GM21381 (cell line): Measurements from ENCODE around the gene TRAF3IP3.

Experiments used
- ATAC-seq: cut with Tn5 transposase; IDR thresholded peaks from one replicate; pipeline ENCODE4 v1.9.1; 2021; ENCODE audit warnings: mild to moderate bottlenecking, moderate library complexity; ENCODE audit not compliant: unreplicated experiment

TRAF3IP3 gene, protein sequence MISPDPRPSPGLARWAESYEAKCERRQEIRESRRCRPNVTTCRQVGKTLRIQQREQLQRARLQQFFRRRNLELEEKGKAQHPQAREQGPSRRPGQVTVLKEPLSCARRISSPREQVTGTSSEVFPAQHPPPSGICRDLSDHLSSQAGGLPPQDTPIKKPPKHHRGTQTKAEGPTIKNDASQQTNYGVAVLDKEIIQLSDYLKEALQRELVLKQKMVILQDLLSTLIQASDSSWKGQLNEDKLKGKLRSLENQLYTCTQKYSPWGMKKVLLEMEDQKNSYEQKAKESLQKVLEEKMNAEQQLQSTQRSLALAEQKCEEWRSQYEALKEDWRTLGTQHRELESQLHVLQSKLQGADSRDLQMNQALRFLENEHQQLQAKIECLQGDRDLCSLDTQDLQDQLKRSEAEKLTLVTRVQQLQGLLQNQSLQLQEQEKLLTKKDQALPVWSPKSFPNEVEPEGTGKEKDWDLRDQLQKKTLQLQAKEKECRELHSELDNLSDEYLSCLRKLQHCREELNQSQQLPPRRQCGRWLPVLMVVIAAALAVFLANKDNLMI

GRCh38 chr1:209755926-209756614 lies at the start of gene TRAF3IP3:
Gene TRAF3IP3, plus strand, starts transcription at chr1:209756053. Its CDS starts 3,987 bp downstream, at chr1:209760040.
- peak; percentile 76 for ATAC-seq

DNA sequence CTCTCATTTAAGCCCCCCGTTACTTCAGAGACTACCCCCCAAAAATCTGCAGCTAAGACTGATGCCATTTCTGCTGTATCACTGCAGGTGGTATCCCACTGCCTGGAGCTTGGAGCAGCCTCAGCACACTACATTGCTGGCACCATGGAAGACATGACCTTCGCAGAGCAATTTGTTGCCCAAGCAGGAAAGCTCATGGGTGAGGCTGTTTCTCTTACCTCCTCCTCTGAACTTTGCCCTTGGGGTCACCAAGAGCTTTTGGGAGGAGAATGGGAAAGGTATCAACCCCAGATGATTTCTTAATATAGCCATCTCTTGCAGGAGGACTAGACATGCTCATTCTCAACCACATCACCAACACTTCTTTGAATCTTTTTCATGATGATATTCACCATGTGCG lies 49.2 kb upstream of the TRAF3IP3 start:
- ATAC-seq = no peak

DNA sequence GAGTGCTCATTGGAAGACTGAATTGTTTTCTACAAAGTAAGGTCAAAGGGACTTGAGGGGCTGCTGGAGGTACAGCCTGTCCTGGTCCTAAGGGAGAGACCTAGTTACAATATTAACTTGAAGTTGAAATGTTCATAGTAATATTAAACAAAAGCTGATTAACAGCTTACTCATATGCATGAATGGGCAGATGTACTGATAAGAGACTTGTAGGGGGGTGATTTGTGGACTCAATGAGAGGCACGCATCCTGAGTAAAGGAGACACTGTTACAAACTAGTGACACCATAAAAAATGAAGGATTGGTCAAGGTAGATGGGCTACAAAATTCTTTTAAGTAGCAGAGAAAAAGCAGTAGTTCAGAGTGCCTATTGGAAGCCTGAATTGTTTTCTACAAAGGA lies 48.5 kb upstream of the TRAF3IP3 start:
- no peak for ATAC-seq

DNA sequence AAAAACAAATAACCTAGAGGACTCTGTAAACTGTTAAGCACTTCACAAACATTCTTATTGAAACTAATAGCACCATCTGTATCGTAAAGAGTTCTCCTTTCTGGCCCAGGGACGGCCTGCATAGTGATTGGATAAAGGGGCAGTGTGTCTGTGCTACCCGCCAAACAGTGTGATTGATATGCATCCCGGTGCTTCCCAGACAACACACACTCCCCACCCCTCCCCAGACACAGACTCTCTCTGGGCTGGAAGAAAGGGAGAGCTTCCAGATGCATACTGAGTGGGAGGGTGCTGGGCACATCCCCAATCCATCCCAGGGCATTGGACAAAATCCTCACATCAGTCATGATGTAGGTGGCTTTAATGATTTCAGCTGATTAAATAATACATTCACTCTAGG lies 47.6 kb upstream of the TRAF3IP3 start:
- ATAC-seq = no peak

GRCh38 chr1:209710093-209710492 lies 45.8 kb upstream of the TRAF3IP3 start:
- ATAC-seq = no peak

DNA sequence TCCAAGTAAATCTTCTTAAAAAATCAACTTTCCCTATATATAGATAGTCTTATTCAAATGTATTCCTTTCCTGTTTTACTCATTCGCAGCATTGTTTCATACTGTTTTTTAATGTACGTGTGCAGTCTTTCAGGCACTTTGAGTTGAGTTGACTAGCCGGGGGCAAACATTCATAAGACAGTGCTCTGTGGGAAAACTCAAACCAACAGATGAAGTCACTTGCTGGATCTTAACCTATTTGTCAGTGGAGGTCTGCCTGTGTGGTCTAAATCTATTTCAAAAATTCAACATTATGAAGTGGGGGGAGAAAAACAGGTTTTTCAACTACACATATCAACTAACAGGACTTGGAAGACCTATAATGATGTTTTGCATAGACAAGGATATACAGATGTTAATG lies 45.0 kb upstream of the TRAF3IP3 start:
- ATAC-seq = no peak

DNA sequence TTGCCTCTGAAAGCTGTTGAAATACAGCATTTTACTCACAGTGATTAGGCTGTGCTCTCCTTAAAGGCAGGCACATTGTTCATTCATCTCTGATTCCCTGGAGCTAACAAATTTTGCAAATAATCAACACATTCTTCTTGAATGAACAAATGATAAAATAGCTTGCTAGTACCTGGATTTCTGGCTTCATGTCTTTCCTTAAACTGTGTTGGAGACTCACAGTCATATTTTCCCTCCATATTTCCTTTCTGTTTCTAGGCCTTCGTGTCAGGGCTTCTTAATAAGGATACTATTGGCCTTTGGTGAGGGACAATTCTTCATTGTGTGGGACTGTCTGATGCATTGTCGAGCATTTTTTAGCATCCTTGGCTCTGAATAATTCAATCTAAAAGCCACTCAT lies 41.5 kb upstream of the TRAF3IP3 start:
- no peak for ATAC-seq

DNA sequence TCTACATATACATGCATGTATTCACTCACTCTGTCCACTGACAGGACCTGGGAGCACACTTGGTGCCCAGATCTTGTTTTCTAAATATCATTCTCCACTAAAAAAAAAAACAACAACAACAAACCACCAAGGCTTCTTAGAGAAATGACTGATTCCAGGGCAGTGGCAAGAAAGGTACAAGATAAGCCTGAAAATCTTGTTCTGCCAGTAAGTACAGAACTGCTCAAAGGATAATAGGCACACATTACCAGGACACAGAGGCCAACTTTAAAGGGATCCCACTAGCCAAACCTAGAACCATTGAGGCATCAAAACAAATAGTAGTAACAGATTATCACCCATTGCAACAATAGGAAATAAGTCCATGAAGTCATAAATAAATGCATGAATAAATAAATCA lies 40.5 kb upstream of the TRAF3IP3 start:
- no peak for ATAC-seq

- ATAC-seq = no peak
Measured at GRCh38 chr1:209717818-209718217, 38.0 kb upstream of the TRAF3IP3 start.

DNA sequence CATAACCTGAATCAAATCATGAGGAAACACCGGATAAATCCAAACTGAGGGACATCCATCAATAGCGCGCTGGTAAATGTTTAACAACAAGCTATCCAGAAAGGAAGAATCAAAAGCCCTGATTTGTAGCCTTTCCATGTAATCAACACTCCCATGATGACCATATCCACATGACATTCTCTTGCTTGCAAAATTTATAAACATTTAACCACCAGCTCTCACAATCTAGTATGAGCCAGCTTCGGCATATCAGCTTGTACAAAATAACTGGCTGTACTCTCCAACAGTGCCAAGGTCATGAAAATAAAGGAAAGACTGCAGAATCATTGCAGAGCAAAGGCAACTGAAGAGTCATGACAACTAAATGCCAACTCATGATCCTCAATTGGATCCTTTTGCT lies 35.5 kb upstream of the TRAF3IP3 start:
- no peak for ATAC-seq

DNA sequence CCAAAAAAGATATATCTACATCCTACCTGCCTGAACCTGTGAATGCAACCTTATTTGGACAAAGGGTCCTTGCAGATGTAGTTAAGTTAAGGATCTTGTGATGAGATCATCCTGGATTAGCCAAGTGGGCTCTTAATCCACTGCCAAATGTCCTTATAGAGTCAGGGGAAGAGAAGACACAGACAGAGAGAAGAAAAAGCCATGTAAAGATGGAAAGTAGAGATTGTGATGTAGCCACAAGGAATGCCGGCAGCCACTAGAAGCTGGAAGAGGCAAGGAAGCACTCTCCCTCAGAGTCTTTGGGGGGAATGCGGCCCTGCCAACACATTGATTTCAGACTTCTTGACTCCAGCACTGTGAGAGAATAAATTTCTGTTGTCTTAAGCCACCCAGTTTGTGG lies 35.0 kb upstream of the TRAF3IP3 start:
- ATAC-seq = no peak

GRCh38 chr1:209721323-209721722 lies 34.5 kb upstream of the TRAF3IP3 start:
- no peak for ATAC-seq

DNA sequence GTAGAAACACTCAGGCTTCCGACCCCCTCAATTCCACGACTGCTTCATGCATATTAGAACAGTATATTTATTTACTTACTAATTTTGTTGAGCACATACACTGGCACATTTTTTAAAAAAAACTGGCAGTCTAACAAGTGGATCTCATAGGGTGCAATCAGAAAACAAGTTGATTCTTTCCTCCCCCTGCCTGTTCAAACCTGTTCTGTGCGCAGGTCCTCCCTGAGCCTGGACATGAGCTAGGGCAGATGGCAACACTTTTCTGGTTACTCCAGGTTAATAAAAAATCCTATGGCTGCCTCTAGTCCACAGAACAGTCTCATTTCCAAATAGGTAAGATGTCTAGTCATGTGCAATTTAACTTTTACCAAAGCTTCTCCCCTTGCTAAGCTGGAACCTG lies 32.6 kb upstream of the TRAF3IP3 start:
- no peak for ATAC-seq

DNA sequence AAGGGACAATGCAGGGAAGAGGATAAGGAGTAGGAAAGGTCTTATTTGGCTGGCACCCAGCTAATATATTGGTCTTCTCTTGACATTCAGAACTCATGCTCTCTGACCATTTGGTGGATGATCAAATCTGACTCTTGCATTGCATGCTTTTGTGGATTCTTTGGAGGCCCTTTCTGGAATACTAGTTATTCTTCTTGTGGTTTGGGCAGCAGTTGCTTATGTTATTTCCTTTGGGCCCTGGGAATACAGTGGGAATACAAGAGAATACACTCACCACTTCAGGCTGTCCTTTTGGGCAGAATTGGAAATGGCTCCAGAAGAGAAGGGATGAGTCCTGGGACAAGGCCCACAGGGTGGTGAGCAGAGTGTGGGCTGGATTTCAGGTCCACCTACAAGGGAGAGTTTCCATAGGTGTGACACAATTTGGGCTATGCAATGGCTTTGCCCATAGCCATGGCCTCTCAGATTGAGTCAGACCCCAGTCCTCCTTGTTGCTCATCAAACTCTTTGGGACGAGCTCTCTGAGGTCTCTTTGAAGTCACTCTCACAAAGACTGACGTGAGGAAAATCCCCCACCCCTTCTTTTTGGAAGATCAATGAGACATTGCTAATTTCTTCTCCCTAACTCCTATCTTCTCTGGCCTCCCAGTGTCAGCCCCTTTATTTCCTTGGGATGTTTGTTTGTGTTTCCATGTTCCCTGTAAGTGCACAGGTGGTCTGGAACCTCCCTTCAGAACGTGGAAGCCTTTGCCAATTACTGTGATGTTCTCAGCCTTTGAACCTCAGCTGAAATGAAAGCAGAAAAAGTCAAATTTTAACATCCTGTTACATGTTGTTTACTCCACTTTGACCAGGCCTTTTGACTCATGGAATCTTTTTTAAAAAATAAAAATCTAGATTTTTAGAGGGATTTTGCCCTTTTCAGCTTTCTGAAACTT lies 31.8 kb upstream of the TRAF3IP3 start:
- ATAC-seq = no peak

DNA sequence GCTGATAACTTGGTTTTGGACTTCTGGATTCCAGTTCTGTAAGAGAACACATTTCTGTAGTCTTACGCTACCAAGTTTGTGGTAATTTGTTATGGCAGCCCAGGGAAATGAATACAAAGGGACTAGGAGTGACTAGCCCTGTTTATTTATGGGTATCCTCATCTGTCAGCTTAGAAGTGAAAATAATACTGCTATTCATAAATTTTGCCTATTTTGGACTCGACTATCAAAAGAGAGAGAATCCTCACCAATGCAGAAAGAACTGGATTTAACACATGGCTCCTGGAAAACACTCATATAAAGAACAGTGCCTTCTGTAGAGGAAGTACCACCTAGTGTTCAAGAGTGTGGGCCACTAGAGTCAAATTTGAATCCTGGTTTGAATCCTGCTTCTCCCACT lies 28.6 kb upstream of the TRAF3IP3 start:
- no peak for ATAC-seq

GRCh38 chr1:209727785-209728184 lies 28.1 kb upstream of the TRAF3IP3 start:
- ATAC-seq = no peak

- ATAC-seq = no peak
Measured at GRCh38 chr1:209728466-209728865, 27.4 kb upstream of the TRAF3IP3 start.

GRCh38 chr1:209729436-209729835 lies 26.4 kb upstream of the TRAF3IP3 start:
- ATAC-seq = no peak

DNA sequence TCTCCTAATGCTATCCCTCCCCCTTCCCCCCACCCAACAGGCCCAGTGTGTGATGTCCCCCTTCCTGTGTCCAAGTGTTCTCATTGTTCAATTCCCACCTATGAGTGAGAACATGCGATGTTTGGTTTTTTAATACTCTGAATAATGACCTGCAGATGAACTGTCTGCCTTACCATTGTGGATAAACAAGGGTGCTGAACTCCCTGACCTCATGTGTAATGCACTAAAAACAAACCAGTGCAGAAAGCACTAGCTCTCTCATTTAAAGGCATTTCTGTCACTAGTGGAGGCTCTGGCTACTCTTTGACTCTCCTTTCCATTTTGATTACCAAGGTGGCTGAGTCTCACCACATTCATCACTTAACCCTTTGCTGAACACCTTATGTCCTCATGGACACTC lies 23.1 kb upstream of the TRAF3IP3 start:
- no peak for ATAC-seq

DNA sequence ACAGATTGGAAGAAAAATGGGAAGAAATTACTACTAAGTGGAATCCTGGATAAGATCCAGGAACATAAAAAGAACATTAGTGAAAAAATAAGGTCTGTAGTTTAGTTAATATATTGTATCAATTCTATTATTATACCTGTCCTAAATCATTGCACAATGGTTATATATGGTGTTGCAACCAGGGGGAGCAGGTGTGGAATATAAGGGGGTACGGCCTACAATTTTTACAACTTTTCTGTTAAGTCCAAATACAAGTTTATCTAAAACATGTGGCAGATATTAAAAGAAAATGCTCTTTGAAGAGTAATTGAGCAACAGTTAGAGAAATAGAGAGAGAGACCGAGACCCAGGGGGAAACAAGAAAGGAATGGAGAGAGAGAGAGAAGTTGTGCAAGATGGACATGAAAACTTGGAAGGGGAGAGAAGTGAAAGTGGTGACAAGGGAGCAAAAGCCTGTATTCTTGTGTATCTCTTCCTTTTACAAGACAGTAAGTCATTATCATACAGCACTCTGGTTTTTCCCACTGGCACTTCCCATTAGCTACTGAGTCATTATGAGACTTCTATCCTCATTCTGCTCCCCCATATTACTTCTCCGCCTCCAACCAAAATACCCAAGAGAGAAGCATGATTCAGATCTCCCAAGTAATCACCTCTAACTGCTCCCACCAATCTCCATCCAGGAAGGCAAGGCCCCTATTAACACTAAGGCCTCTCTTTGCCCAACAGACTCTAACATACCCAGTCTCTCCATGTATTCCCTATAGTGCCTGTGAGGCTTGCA lies 22.3 kb upstream of the TRAF3IP3 start:
- no peak for ATAC-seq
